Gastroesophageal sphincter (tissue), 4 donors: Measurements from ENCODE around the gene TOP3A. TPM values are rescaled to one million over a fixed set of nuclear protein-coding genes. Genes with fewer than 3 reads are reported as not detected.

Experiments used
- ATAC-seq: fragments of 150-250 bp; one replicate; pipeline ENCODE4 v1.9.1; 2016; ENCODE audit warnings: mild to moderate bottlenecking, moderate library complexity
- H3K27ac ChIP-seq, 4 donors: fragments of 200-600 bp; sonication (generic) in 3 of 4; 1 replicate in 3 of 4; 2 replicates in 1 of 4; pipeline ENCODE4 v1.5.1; 2016 to 2019
- H3K27me3 ChIP-seq: fragments of 200-600 bp; sonication (generic); one replicate; pipeline ENCODE4 v1.5.1; 2019
- H3K36me3 ChIP-seq, 2 donors: fragments of 200-600 bp; sonication (generic); one replicate each; pipeline ENCODE4 v1.5.1; 2019; ENCODE audit warnings: control low read depth in 1 of 2
- H3K4me1 ChIP-seq, 3 donors: fragments of 200-600 bp; sonication (generic); 1 replicate in 2 of 3; 2 replicates in 1 of 3; pipeline ENCODE4 v1.5.1; 2016 to 2019; ENCODE audit warnings: control low read depth in 2 of 3
- H3K4me3 ChIP-seq, 2 donors: fragments of 200-600 bp; sonication (generic); one replicate each; pipeline ENCODE4 v1.5.1; 2019; ENCODE audit warnings: mild to moderate bottlenecking in 1 of 2, moderate library complexity in 1 of 2
- H3K9me3 ChIP-seq, 3 donors: fragments of 200-600 bp; sonication (generic); one replicate each; pipeline ENCODE4 v1.5.1; 2017 to 2019; ENCODE audit warnings: control low read depth in 2 of 3
- CTCF ChIP-seq, 4 experiments: fragments of 200-600 bp in 2 of 4; fragments of 450-650 bp in 2 of 4; sonication (generic) in 1 of 4; IDR thresholded peaks; one replicate each; pipeline ENCODE4 v1.5.1; 2017 to 2019; ENCODE audit warnings: antibody characterized with exemption in 4 of 4, mild to moderate bottlenecking in 2 of 4, moderate library complexity in 2 of 4
- EP300 ChIP-seq: sonication (generic); formaldehyde crosslinking; IDR thresholded peaks from one replicate; pipeline ENCODE4 v1.6.1; 2017; ENCODE audit warnings: antibody characterized with exemption, mild to moderate bottlenecking
- POLR2A ChIP-seq, 2 donors: fragments of 450-650 bp; IDR thresholded peaks; one replicate each; pipeline ENCODE4 v1.6.1; 2017; ENCODE audit warnings: antibody characterized with exemption in 2 of 2, mild to moderate bottlenecking in 2 of 2, moderate library complexity in 1 of 2
- POLR2AphosphoS5 ChIP-seq: sonication (generic); formaldehyde crosslinking; IDR thresholded peaks from one replicate; pipeline ENCODE4 v1.6.1; 2017; ENCODE audit warnings: antibody characterized with exemption
- WGBS, 2 donors: methylation state at CpG; one replicate each; pipeline ENCODE4 v1.1.5; 2018; ENCODE audit warnings: low coverage in 1 of 2; 5-methylcytosine and 5-hydroxymethylcytosine counted together
- total RNA-seq, 4 donors: library from RNA; depleted of rRNA; stranded (reverse); fragments of >200 nt; gene quantifications; one replicate each; pipeline ENCODE4 v1.1.0, GENCODE V29; 2016

Gene TOP3A
- total RNA-seq, 4 donors from 2014 or later: 19.6 to 49.7 (median 26.8) TPM

- H3K36me3 ChIP-seq: peaks cover 0 to 27% of the 10 kb centered on the region in 2 donors
- peak overlapping the region; percentile 90 to 93 for H3K4me3 ChIP-seq
- H3K27ac ChIP-seq: peak overlapping the region; percentile 54 to 90 (median 84)
- H3K4me1 ChIP-seq: peaks cover 0 to 26% (median 4%) of the 10 kb centered on the region in 3 donors
- WGBS, 2 donors: 0 to 15% methylated on average over 2 to 8 of the region's 14 CpGs
- H3K9me3 ChIP-seq: no peaks in the 10 kb centered on the region
- TF ChIP-seq POLR2AphosphoS5 (peak; percentile 26), EP300 (no peak)
- H3K27me3 ChIP-seq: no peaks in the 10 kb centered on the region
- peak; percentile 17 for ATAC-seq
These were observed 47.9 kb upstream of the TOP3A start for GRCh38 chr17:18362698-18363100.

- peaks cover 0 to 31% (median 4%) of the 10 kb centered on the region in 3 donors for H3K4me1 ChIP-seq
- peak overlapping the region in 3 of 4 donors; percentile 81 to 90 (median 87) for H3K27ac ChIP-seq
- no peak for ATAC-seq
- H3K9me3 ChIP-seq: no peaks in the 10 kb centered on the region
- peaks cover 0 to 27% of the 10 kb centered on the region in 2 donors for H3K36me3 ChIP-seq
- H3K4me3 ChIP-seq: peak overlapping the region in 1 of 2 donors; percentile 93
- no peak for TF ChIP-seq CTCF (IDR thresholded peaks at IDR 0.05)
- TF ChIP-seq POLR2AphosphoS5: no peak
- no peak for TF ChIP-seq POLR2A (IDR thresholded peaks at IDR 0.05)
- no peak for TF ChIP-seq EP300
- 57 to 74% methylated on average over 9 of the region's 15 CpGs for WGBS, 2 donors
- no peaks in the 10 kb centered on the region for H3K27me3 ChIP-seq
These were observed 47.3 kb upstream of the TOP3A start for GRCh38 chr17:18361837-18362697.

GRCh38 chr17:18360518-18360917, 45.7 kb upstream of the TOP3A start:
- Histone ChIP-seq H3K36me3 (peaks cover 0 to 37% of the 10 kb centered on the region in 2 donors), H3K27me3 (no peaks in the 10 kb centered on the region), H3K4me1 (peaks cover 0 to 38% (median 4%) of the 10 kb centered on the region in 3 donors), H3K27ac (no peak overlapping the region), H3K4me3 (no peak overlapping the region), H3K9me3 (no peaks in the 10 kb centered on the region)
- no peak for ATAC-seq
- WGBS, 2 donors: 82 to 100% methylated on average over 5 to 6 of the region's 8 CpGs
- TF ChIP-seq POLR2AphosphoS5 (no peak), EP300 (no peak), CTCF (IDR thresholded peaks at IDR 0.05) (no peak), POLR2A (IDR thresholded peaks at IDR 0.05) (no peak)

- TF ChIP-seq EP300 (no peak), POLR2AphosphoS5 (no peak), POLR2A (IDR thresholded peaks at IDR 0.05) (no peak), CTCF (IDR thresholded peaks at IDR 0.05) (no peak)
- peaks cover 0 to 16% (median 0%) of the 10 kb centered on the region in 3 donors for H3K4me1 ChIP-seq
- H3K27me3 ChIP-seq: no peaks in the 10 kb centered on the region
- ATAC-seq: peak; percentile 86
- no peak overlapping the region for H3K4me3 ChIP-seq
- peaks cover 0 to 73% of the 10 kb centered on the region in 2 donors for H3K36me3 ChIP-seq
- 78 to 87% methylated on average over 5 to 7 of the region's 10 CpGs for WGBS, 2 donors
- peak overlapping the region in 3 of 4 donors; percentile 53 to 61 (median 54) for H3K27ac ChIP-seq
- H3K9me3 ChIP-seq: no peaks in the 10 kb centered on the region
These were observed 41.8 kb upstream of the TOP3A start for GRCh38 chr17:18356624-18357023.

- H3K36me3 ChIP-seq: peaks cover 0 to 81% of the 10 kb centered on the region in 2 donors
- H3K4me3 ChIP-seq: no peak overlapping the region
- no peak overlapping the region for H3K27ac ChIP-seq
- H3K9me3 ChIP-seq: no peaks in the 10 kb centered on the region
- ATAC-seq: no peak
- peaks cover 0 to 12% (median 0%) of the 10 kb centered on the region in 3 donors for H3K4me1 ChIP-seq
- no peak for TF ChIP-seq EP300
- TF ChIP-seq CTCF (IDR thresholded peaks at IDR 0.05): no peak
- TF ChIP-seq POLR2AphosphoS5: no peak
- no peak for TF ChIP-seq POLR2A (IDR thresholded peaks at IDR 0.05)
- 84 to 85% methylated on average over 5 to 6 of the region's 6 CpGs for WGBS, 2 donors
- H3K27me3 ChIP-seq: no peaks in the 10 kb centered on the region
These were observed 38.7 kb upstream of the TOP3A start for GRCh38 chr17:18353541-18353940.
